ENCODE results near the gene PSME3IP1. TPM values are rescaled to one million over a fixed set of nuclear protein-coding genes. Genes with fewer than 3 reads are reported as not detected.

Gene PSME3IP1
- total RNA-seq, 2 donors from 2014 or later = 26.7 to 32.9 TPM

- 95 to 96% methylated on average over 6 of the region's 6 CpGs for WGBS, 2 donors
- no peaks in the 10 kb centered on the region for H3K4me1 ChIP-seq
- H3K27me3 ChIP-seq = no peaks in the 10 kb centered on the region
- TF ChIP-seq POLR2A (IDR thresholded peaks at IDR 0.05) = no peak
- TF ChIP-seq, protein P1, sequence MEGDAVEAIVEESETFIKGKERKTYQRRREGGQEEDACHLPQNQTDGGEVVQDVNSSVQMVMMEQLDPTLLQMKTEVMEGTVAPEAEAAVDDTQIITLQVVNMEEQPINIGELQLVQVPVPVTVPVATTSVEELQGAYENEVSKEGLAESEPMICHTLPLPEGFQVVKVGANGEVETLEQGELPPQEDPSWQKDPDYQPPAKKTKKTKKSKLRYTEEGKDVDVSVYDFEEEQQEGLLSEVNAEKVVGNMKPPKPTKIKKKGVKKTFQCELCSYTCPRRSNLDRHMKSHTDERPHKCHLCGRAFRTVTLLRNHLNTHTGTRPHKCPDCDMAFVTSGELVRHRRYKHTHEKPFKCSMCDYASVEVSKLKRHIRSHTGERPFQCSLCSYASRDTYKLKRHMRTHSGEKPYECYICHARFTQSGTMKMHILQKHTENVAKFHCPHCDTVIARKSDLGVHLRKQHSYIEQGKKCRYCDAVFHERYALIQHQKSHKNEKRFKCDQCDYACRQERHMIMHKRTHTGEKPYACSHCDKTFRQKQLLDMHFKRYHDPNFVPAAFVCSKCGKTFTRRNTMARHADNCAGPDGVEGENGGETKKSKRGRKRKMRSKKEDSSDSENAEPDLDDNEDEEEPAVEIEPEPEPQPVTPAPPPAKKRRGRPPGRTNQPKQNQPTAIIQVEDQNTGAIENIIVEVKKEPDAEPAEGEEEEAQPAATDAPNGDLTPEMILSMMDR (IDR thresholded peaks at IDR 0.05) = no peak
- ATAC-seq = no peak
- intact Hi-C loops (cut with DNase I) = no loop called here
- H3K36me3 ChIP-seq (replicated peaks in 1 of 2; ENCODE audit: insufficient read depth in 1 of 2, low read depth in 2 of 2) = peaks cover 0 to 44% of the 10 kb centered on the region in 2 donors
- no peak overlapping the region for H3K4me3 ChIP-seq
- no peak overlapping the region for H3K27ac ChIP-seq
- no peaks in the 10 kb centered on the region for H3K9me3 ChIP-seq
- DNase-seq = no peak
Observed at GRCh38 chr16:57224651-57225335, 39.0 kb upstream of the PSME3IP1 start.

DNA sequence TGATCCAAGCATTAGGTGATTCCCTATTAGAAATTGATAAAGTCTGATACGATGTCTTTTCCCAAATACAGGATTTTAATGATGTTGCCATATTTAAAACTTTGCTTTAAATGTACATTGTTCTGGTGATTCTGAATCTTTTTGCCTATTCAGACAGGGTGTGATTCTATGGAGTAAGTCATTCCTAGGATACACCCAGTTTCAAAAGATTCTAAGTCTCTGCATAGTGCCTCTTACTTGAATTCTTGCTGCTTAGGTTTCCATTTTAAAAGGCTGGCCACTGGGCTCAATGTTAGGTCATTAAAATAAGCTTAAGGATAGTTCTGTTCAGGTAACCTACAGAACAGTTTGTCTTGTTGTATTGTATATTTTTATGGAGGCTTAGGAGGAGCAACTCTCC lies 37.2 kb upstream of the PSME3IP1 start:
- Histone ChIP-seq H3K4me1 (no peaks in the 10 kb centered on the region), H3K36me3 (replicated peaks in 1 of 2; ENCODE audit: insufficient read depth in 1 of 2, low read depth in 2 of 2) (peaks cover 0 to 41% of the 10 kb centered on the region in 2 donors), H3K9me3 (no peaks in the 10 kb centered on the region), H3K4me3 (no peak overlapping the region), H3K27ac (no peak overlapping the region), H3K27me3 (no peaks in the 10 kb centered on the region)
- ATAC-seq (no peak), DNase-seq (no peak)
- 92 to 93% methylated on average over 1 of the region's 1 CpG for WGBS, 2 donors
- TF ChIP-seq, protein P1 (IDR thresholded peaks at IDR 0.05) = no peak
- TF ChIP-seq POLR2A (IDR thresholded peaks at IDR 0.05) = no peak
- intact Hi-C loops (cut with DNase I) = no loop called here

GRCh38 chr16:57216968-57217367 lies 31.1 kb upstream of the PSME3IP1 start:
- no peaks in the 10 kb centered on the region for H3K27me3 ChIP-seq
- WGBS, 2 donors = 73 to 82% methylated on average over 2 of the region's 2 CpGs
- intact Hi-C loops (cut with DNase I) = no loop called here
- TF ChIP-seq, protein P1 (IDR thresholded peaks at IDR 0.05) = no peak
- no peak for TF ChIP-seq POLR2A (IDR thresholded peaks at IDR 0.05)
- DNase-seq (no peak), ATAC-seq (no peak)
- H3K9me3 ChIP-seq = no peaks in the 10 kb centered on the region
- no peaks in the 10 kb centered on the region for H3K4me1 ChIP-seq
- peaks cover 7 to 20% of the 10 kb centered on the region in 2 donors for H3K36me3 ChIP-seq (replicated peaks in 1 of 2; ENCODE audit: insufficient read depth in 1 of 2, low read depth in 2 of 2)
- H3K4me3 ChIP-seq = no peak overlapping the region
- H3K27ac ChIP-seq = no peak overlapping the region

GRCh38 chr16:57213462-57213861 lies 27.6 kb upstream of the PSME3IP1 start:
- WGBS, 2 donors = 85 to 92% methylated on average over 1 of the region's 1 CpG

More at GRCh38 chr16:57213462-57213861, 27.6 kb upstream of the PSME3IP1 start:
- intact Hi-C loops (cut with DNase I) = no loop called here
- H3K27me3 ChIP-seq = no peaks in the 10 kb centered on the region
- no peaks in the 10 kb centered on the region for H3K9me3 ChIP-seq
- ATAC-seq = no peak
- no peak overlapping the region for H3K27ac ChIP-seq
- H3K4me1 ChIP-seq = no peaks in the 10 kb centered on the region
- no peak for TF ChIP-seq POLR2A (IDR thresholded peaks at IDR 0.05)
- TF ChIP-seq, protein P1 (IDR thresholded peaks at IDR 0.05) = no peak
- DNase-seq = no peak
- no peak overlapping the region for H3K4me3 ChIP-seq
- H3K36me3 ChIP-seq (replicated peaks in 1 of 2; ENCODE audit: insufficient read depth in 1 of 2, low read depth in 2 of 2) = peaks cover 7 to 17% of the 10 kb centered on the region in 2 donors

Measured in body of pancreas (tissue), 4 donors.